Endothelial cell of umbilical vein (primary cell): Measurements from ENCODE around the gene PAPPA. TPM values are rescaled to one million over a fixed set of nuclear protein-coding genes. Genes with fewer than 3 reads are reported as not detected.

ENCODE experiments used
- BruUV-seq: library from RNA; stranded (reverse); fragments of 400-500 nt; replicated peaks from 2 replicates; lab custom pipeline; 2021; lab: Mats Ljungman, UMichigan
- CTCF ChIA-PET: fragments of 300-600, 350-600 bp; sonication (Branson Sonifier 250); formaldehyde crosslinking; loops from one replicate; lab custom pipeline; 2021; ENCODE audit warnings: antibody characterized with exemption, inconsistent platforms; lab: Charles Lee
- POLR2A ChIA-PET: fragments of 300-600, 350-600 bp; sonication (Branson Sonifier 250); formaldehyde crosslinking; loops from one replicate; lab custom pipeline; 2021; ENCODE audit warnings: antibody characterized with exemption, inconsistent platforms; lab: Charles Lee
- DNase-seq: peaks from one replicate; pipeline ENCODE4 v3.0.0-alpha.2; 2011; ENCODE audit warnings: low read depth, low spot score
- FAIRE-seq: peaks from 2 replicates; lab custom pipeline; 2011; peaks lifted over from hg19 to GRCh38; lab: Jason Lieb, UNC
- H2AFZ ChIP-seq: 2 replicates; pipeline ENCODE4 v1.6.0; 2012; ENCODE audit warnings: low read depth, low read length, control low read depth, inconsistent platforms
- H3K27ac ChIP-seq: 2 replicates; pipeline ENCODE4 v1.5.1; 2011; ENCODE audit warnings: low read depth, mild to moderate bottlenecking, control low read depth, low read length, moderate library complexity; ENCODE audit not compliant: insufficient read depth
- H3K27me3 ChIP-seq, 2 experiments: 2 replicates each; pipeline versions ENCODE4 v1.6.0 to v1.6.1; 2011; ENCODE audit warnings: low read length in 2 of 2, mixed read lengths in 1 of 2; ENCODE audit not compliant: control insufficient read depth in 2 of 2, insufficient read depth in 2 of 2
- H3K36me3 ChIP-seq, 2 experiments: 2 replicates in 1 of 2; 3 replicates in 1 of 2; pipeline ENCODE4 v1.5.1; 2011; ENCODE audit warnings: low read length in 2 of 2, mild to moderate bottlenecking in 1 of 2, moderate library complexity in 1 of 2; ENCODE audit not compliant: control insufficient read depth in 2 of 2, insufficient read depth in 2 of 2; ENCODE audit errors: extremely low read depth in 1 of 2
- H3K4me1 ChIP-seq: 3 replicates; pipeline ENCODE4 v1.5.1; 2011; ENCODE audit warnings: mild to moderate bottlenecking, low read length; ENCODE audit not compliant: control insufficient read depth, insufficient read depth; ENCODE audit errors: extremely low read depth
- H3K4me2 ChIP-seq: 2 replicates; pipeline ENCODE4 v1.6.1; 2011; ENCODE audit warnings: low read length, control low read depth, mixed read lengths; ENCODE audit not compliant: insufficient read depth
- H3K4me3 ChIP-seq, 3 experiments: fragments of 200-600 bp in 1 of 3; sonication (generic), shearing (Covaris generic) in 1 of 3; replicated peaks in 1 of 3; 2 replicates each; pipeline ENCODE4 v1.5.1; 2011 to 2016; ENCODE audit warnings: control low read depth in 3 of 3, low read length in 3 of 3, mild to moderate bottlenecking in 2 of 3, inconsistent platforms in 1 of 3, low read depth in 1 of 3, moderate library complexity in 1 of 3; ENCODE audit not compliant: insufficient read depth in 1 of 3
- H3K79me2 ChIP-seq: 2 replicates; pipeline ENCODE4 v1.6.0; 2012; ENCODE audit warnings: low read length, inconsistent platforms; ENCODE audit not compliant: control insufficient read depth, insufficient read depth
- H3K9ac ChIP-seq: replicated peaks from 2 replicates; pipeline ENCODE3; 2011; ENCODE audit warnings: low read length, control low read depth; ENCODE audit not compliant: insufficient read depth; ENCODE audit errors: extremely low read depth
- H3K9me1 ChIP-seq: replicated peaks from 3 replicates; pipeline ENCODE4 v1.6.0; 2011; ENCODE audit warnings: mild to moderate bottlenecking, low read length; ENCODE audit not compliant: control insufficient read depth, insufficient read depth; ENCODE audit errors: extremely low read depth
- H3K9me3 ChIP-seq: replicated peaks from 2 replicates; pipeline ENCODE4 v1.5.1; 2012; ENCODE audit warnings: low read length, inconsistent platforms; ENCODE audit not compliant: control insufficient read depth, insufficient read depth
- H4K20me1 ChIP-seq: replicated peaks from 2 replicates; pipeline ENCODE3; 2011; ENCODE audit warnings: mild to moderate bottlenecking, low read length; ENCODE audit not compliant: control insufficient read depth, insufficient read depth; ENCODE audit errors: extremely low read depth
- FOS ChIP-seq: IDR thresholded peaks from 2 replicates; pipeline ENCODE4 v1.6.1; 2011; ENCODE audit warnings: mild to moderate bottlenecking, low read length, moderate library complexity, borderline replicate concordance; ENCODE audit not compliant: insufficient read depth
- GATA2 ChIP-seq: IDR thresholded peaks from 2 replicates; pipeline ENCODE4 v1.7.0; 2011; ENCODE audit warnings: low read depth, mild to moderate bottlenecking, moderate library complexity, mixed read lengths, low read length; ENCODE audit not compliant: insufficient read length, insufficient read depth
- JUN ChIP-seq: IDR thresholded peaks from 2 replicates; pipeline ENCODE4 v1.6.1; 2011; ENCODE audit warnings: borderline replicate concordance, low read depth; ENCODE audit not compliant: insufficient read length, insufficient read depth
- MYC ChIP-seq: IDR thresholded peaks from one replicate; pipeline ENCODE4 v1.6.1; 2011; ENCODE audit warnings: mild to moderate bottlenecking, low read depth, low read length
- POLR2A ChIP-seq: IDR thresholded peaks from 2 replicates; pipeline ENCODE4 v1.6.1; 2012; ENCODE audit warnings: low read depth, mild to moderate bottlenecking, control low read depth, low read length
- POLR2AphosphoS5 ChIP-seq: IDR thresholded peaks from 2 replicates; pipeline ENCODE4 v1.6.1; 2012; ENCODE audit warnings: low read depth, mild to moderate bottlenecking, control low read depth, low read length, moderate library complexity; ENCODE audit not compliant: insufficient read depth
- dilution Hi-C: fragments of 300-500 bp; cut with MboI; formaldehyde crosslinking; loops from one replicate; pipeline ENCODE4 v1.15.0; 2019; ENCODE audit warnings: low sequenced_read_pairs; ENCODE audit not compliant: extremely low pct_ligation_motif_present
- intact Hi-C: fragments of 100-400 bp; cut with micrococcal nuclease; formaldehyde crosslinking; loops from one replicate; pipeline ENCODE4 v1.10.0; 2022
- polyA plus RNA-seq, 4 experiments: library from polyadenylated mRNA; depleted of rRNA in 3 of 4; stranded (reverse) in 3 of 4; unstranded in 1 of 4; fragments of >200 nt; gene quantifications; 2 replicates each; pipeline versions ENCODE4 v1.2.1 to v1.2.3, GENCODE V29; 2011 to 2012; ENCODE audit warnings: missing spikeins in 1 of 4
- total RNA-seq: library from RNA; stranded (reverse); gene quantifications from 2 replicates; pipeline ENCODE4 v1.2.3, GENCODE V29; 2021
- TF ChIP-seq, protein P1 (sequence below), 2 donors: IDR thresholded peaks; 1 replicate in 1 of 2; 2 replicates in 1 of 2; pipeline ENCODE4 v1.5.1; 2011; ENCODE audit warnings: low read length in 2 of 2, mild to moderate bottlenecking in 2 of 2, moderate library complexity in 2 of 2, control low read depth in 1 of 2, inconsistent platforms in 1 of 2, low read depth in 1 of 2; ENCODE audit not compliant: insufficient read depth in 1 of 2; ENCODE audit errors: extremely low read depth in 1 of 2

PAPPA gene
- total and polyA plus RNA-seq, 2 donors (not counting 3 experiments of a cell fraction or from before 2014, with no cell fraction given): 0.13 to 0.41 TPM

DNA sequence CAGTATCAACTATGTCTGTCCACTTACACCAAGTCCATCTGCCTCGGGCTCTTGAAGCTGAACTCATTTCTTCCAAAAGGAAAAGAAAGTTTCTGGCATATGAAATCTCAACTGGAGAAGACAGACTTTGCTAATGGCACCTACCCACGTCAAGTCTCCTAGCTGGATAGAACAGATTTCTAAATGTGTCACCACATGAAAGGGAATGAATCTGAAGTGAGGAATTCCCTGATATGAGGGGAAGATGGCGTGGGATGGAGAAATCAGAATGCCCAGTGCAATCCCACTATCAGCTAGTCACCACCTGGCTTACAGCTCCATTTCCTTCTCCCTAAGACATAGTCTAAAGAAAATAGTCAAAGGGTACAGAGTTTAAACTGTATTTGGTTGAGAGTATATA lies 144.7 kb downstream of the PAPPA start:
- intact Hi-C loops: no loop called here
- Histone ChIP-seq H3K4me2 (no peak overlapping the region), H3K36me3 (no peaks in the 10 kb centered on the region), H3K27me3 (no peaks in the 10 kb centered on the region), H4K20me1 (no peaks in the 10 kb centered on the region), H3K4me3 (no peak overlapping the region), H3K9me3 (no peaks in the 10 kb centered on the region), H3K79me2 (no peaks in the 10 kb centered on the region), H3K27ac (no peak overlapping the region), H3K9ac (no peak overlapping the region), H3K9me1 (no peaks in the 10 kb centered on the region), H3K4me1 (no peaks in the 10 kb centered on the region), H2AFZ (no peak overlapping the region)
- TF ChIP-seq JUN: no peak
- no peak for TF ChIP-seq POLR2AphosphoS5
- no peak for TF ChIP-seq FOS
- TF ChIP-seq POLR2A: no peak
- TF ChIP-seq, protein P1, sequence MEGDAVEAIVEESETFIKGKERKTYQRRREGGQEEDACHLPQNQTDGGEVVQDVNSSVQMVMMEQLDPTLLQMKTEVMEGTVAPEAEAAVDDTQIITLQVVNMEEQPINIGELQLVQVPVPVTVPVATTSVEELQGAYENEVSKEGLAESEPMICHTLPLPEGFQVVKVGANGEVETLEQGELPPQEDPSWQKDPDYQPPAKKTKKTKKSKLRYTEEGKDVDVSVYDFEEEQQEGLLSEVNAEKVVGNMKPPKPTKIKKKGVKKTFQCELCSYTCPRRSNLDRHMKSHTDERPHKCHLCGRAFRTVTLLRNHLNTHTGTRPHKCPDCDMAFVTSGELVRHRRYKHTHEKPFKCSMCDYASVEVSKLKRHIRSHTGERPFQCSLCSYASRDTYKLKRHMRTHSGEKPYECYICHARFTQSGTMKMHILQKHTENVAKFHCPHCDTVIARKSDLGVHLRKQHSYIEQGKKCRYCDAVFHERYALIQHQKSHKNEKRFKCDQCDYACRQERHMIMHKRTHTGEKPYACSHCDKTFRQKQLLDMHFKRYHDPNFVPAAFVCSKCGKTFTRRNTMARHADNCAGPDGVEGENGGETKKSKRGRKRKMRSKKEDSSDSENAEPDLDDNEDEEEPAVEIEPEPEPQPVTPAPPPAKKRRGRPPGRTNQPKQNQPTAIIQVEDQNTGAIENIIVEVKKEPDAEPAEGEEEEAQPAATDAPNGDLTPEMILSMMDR (IDR thresholded peaks at IDR 0.05; ENCODE audit: extremely low read depth in 1 of 2, insufficient read depth in 1 of 2, low read depth in 1 of 2, low read length in 2 of 2): no peak
- dilution Hi-C loops: no loop called here
- no peak for DNase-seq
- no TSS peak for BruUV-seq
- no peak for FAIRE-seq
- POLR2A ChIA-PET: no interaction called here
- CTCF ChIA-PET: interaction anchor here (1.1 kb wide), 1 partner anchor 48 kb away, joined by 3 read pairs; no protein-coding TSS in a partner anchor

DNA sequence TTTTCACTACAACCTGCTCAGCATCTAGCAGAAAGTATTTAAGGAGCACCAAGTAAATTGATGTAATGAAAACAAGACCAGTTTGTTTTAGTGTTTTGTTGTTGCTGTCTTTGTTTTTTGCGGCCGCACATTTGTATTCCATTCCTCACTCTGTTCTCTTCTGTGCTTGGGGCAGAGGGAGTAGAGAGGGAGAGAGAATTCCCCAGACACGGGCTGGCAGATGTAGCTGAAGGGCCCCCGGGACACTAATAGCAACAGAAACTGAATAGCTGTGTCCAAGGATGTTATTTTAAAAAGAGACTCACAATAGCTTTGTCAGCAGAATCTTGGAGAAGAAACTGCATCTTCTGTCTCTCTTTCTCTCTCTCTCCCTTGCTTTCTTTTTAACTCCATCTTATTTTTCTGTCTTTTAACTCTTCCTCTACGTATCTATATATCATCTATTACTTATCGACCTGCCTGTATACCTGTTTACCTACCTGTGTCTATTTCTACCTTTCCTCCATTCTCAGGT lies 145.3 kb downstream of the PAPPA start:
- TF ChIP-seq FOS (no peak), JUN (no peak), GATA2 (no peak), POLR2AphosphoS5 (no peak), POLR2A (no peak), MYC (no peak)
- intact Hi-C loops: no loop called here
- POLR2A ChIA-PET: no interaction called here
- Histone ChIP-seq H3K36me3 (no peaks in the 10 kb centered on the region), H2AFZ (no peak overlapping the region), H3K27ac (no peak overlapping the region), H3K4me1 (no peaks in the 10 kb centered on the region), H3K79me2 (no peaks in the 10 kb centered on the region), H3K9me1 (no peaks in the 10 kb centered on the region), H3K27me3 (no peaks in the 10 kb centered on the region), H3K9me3 (no peaks in the 10 kb centered on the region), H4K20me1 (no peaks in the 10 kb centered on the region), H3K4me2 (no peak overlapping the region), H3K4me3 (no peak overlapping the region), H3K9ac (no peak overlapping the region)
- CTCF ChIA-PET: interaction anchor here (1.1 kb wide), 1 partner anchor 48 kb away, joined by 3 read pairs; no protein-coding TSS in a partner anchor
- DNase-seq (no peak), FAIRE-seq (no peak)
- dilution Hi-C loops: no loop called here
- no TSS peak for BruUV-seq
